Amniotic epithelial cell (primary cell): ENCODE data around the gene ZFHX3.

ENCODE experiments used
- DNase-seq: peaks from one replicate; pipeline ENCODE4 v3.0.0-alpha.2; 2010; ENCODE audit warnings: low read depth

The ZFHX3 gene

DNA sequence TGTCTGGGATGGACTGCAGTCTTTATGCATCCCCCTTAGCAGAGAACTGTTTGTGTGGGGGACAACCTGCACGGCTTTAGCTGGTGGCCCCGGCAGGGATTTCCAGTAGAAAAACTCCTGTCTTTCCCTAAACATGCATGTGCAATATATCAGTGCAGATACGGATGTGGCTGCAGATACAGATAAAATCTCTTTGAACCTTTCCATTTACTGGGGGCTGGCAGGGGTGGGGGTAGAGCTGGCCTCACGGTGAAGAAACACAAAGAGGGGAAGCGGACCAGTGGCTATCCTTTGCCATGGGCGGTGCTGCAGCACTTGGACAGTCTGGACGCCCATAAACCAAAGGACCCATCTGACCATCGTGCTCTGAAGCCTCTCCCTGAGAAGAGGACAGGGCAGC, 201.3 kb downstream of the ZFHX3 start:
- DNase-seq, result no peak

DNA sequence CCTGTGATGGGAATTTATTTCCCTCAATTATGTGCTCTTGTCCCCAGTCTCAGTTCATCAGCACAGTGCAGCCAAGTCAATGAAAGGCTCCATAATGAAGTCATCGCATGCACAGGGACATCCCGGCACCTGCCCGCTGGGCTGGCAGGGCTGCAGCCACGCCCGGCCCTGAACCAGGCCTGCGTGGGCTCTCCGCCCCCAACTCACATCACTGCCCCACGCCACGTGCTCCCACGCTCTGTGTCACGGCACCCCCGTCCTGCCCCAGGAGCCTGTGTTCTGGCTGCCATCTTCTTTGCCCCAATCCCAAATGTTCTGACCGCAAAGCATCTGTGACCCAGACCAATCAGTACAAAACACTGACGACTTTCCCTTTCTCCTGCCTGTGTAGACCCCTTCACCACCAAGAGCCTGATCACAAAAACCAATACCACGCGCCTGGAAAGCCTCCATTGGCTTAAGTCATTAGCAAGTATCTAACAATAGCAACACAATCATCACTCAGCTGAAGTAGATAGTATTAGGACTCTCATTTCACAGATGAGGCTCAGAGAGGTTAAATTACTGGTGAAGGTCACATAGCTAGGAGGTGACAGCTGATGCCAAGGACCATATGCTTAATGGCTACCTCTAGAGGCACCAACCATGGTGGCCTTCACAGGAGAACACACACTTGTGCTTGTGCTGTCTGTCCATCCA, 202.5 kb downstream of the ZFHX3 start:
- no peak for DNase-seq

DNA sequence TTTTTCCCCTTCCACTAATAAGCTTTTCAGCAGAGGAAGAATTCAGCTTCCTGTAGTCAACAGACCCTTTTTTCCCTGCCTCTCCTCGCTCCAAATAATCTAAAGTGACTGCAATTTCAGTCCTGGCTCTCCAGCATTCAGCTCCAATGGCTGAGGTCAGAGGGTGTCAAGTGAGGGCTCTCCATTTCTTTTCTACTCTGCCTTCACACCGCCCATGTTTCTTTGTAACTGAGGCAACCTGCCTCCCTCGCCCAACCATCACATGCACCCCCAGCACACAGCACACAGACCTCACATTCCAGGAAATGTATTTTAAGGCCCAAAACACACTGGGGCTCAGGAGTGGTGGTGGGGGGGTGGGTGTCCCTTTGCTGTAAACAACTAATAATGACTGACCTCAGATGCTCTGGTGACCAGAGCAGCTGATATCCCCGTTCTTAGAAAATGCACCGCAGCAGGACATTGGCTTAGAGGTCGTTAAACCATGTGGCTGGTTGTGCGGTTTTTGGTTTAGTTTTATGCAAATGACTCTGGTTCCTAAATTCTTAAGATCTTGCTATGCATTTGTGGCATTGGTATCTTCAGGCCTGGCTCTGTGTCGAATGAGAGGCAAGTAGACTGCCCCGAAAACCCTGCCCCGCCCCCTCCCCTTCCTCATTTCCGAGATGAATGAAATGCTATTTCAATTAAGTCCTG, 203.6 kb downstream of the ZFHX3 start:
- no peak for DNase-seq

DNA sequence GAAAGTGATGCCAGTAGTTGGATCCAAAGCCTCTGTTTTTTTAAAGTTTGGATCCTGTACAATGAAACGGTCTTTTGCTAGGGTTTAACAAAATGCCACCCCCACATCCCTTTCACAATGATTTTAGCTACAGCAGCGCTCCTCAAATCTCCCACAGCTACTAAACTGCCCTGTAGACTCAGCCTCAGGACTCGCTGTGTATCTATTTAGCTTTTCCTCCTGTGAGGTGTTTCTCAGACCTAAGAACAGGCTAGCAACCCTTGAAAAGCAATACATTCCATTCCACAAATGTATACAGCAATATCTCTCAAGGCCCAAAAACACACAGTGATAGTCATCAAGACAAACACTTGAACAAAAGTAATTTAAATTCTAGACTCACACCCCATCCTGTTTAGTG, 206.4 kb downstream of the ZFHX3 start:
- no peak for DNase-seq

DNA sequence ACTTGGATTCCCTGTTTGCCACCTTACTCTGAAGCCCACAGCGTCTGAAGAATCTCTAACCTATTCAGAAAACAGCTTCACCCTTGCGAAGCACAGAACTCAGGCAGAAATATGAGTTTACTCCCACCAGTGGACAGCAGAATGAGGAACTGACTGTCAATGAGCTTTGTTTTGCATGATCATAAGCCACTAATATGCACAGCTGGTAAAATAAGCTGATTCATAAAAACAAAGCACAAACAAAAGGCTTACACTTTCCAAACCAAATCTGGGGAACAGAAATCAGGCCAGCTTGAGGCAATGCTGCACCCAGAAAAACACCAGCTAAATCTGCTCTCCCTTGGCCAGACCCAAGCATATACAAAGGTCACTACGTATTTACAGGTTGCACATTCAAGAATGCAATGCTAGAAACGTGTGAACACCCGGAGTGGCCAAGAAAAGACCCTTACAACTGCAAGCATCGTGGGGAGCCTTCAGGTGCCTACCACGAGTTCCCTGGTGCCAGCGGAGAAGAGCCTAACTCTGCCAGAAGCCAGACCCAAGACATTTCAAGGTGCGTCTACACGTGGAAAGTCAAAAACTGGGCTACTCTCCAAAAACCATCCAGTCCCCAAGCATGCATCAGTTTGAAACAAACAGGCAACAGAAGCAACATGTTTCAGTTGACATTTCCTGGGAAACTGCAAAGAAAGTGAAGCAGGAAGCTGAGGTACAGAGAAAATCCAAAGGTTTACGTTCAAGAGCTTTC, 207.1 kb downstream of the ZFHX3 start:
- DNase-seq, result peak; percentile 12

DNA sequence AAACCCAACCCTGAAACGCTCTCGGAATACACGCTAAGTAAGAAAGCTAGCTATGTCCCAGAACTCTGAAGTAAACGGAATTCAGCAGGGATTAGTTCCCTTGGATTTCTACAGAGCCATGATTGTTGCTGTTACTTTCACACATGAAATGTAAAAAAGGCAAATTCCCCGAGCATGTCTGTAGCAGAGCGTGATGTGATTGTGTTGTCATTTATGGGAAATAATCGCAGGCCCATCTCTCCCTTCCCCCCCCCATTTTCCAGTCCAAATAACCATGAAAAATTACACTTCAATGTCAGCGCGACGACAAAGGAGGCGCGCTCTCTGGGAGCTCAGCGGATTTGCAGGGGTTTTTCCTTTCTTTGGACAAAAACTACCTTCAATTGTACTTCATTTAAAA, 209.0 kb downstream of the ZFHX3 start:
- no peak for DNase-seq

DNA sequence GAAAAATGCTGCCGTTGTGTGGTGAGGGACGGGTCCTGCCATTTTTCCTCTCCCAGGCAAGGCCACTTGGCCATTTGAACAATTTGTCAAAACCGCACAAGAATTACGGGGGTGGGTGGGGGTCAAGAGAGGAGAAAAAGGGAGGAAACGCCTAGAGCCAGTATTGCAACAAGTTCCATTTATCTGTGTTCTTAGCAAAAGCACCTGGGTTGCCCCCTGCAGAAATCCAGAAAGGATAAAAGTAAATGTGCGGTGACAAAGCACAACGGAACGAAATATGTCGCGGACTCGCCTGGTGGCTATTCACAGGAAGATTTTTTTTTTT, 209.4 kb downstream of the ZFHX3 start:
- no peak for DNase-seq

DNA sequence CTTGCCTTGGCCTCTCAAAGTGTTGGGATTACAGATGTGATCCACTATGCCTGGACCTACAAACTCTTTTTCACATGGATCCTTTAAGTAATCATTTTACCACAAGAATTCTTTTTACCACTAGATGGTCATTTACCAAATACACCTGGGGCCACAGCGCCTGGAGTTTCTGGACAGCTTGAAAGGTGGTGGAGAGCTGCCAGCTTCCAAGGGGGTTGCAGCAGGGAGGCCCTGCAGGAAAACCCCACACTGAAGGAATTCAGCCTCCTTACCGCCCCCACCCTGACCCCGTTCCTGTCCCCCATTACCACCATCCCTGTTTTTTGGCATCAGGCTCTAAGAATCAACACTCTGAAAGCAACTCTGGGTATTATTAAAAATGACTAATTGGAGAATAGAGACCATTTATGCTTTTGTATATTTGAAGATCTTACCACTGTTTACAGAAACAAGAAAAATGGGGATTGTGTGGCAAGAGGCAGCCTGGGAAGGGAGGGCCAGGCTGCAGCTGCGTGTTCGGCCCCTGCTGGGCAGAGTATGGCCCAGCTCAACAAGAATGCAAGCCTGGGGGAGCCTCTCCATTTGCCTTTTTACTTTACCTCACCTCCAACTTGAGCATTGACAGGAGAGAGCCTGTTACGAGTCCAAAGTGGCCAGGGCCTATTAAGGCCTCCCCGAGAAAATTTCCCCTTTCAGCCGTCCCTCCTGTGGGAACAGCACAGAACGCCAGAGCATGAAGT, 209.9 kb downstream of the ZFHX3 start:
- peak; percentile 43 for DNase-seq

DNA sequence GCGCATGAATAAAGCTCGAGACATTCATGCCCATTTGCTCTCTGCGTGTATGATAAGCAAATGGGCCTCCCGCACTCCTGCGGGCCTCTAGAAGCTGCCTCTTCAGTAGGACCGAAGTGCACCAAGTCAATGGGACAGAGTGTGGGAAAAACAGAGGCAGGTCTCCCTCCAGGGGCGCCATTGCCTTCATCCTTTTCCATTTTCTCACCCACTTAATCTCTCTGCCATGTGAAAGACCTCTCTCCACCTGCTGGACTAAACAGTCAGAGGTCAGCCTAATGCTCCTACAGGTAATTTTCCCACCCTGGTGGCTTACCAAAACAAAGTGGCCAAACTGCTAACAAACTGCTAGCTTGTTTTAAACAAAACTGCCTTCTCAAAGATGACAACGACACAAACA, 210.9 kb downstream of the ZFHX3 start:
- no peak for DNase-seq

DNA sequence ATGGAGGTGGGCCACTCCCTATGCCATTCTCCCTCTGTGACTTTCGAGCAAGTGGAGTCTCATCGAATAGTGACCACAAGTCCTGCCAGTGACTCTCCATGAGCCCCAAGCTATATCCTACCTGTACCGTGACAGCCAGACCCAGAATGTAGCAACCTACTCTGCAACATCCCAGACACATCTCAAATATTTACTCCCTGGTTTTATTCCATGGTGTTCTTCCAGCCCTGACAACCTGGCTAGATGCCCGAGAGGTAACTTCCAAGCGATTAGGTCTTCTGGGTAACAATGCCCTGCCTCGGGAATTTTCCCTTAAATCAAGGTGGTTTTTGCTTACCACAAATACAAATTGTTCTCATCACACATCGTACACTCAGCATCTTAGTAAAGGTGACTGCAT, 211.7 kb downstream of the ZFHX3 start:
- DNase-seq, result no peak

DNA sequence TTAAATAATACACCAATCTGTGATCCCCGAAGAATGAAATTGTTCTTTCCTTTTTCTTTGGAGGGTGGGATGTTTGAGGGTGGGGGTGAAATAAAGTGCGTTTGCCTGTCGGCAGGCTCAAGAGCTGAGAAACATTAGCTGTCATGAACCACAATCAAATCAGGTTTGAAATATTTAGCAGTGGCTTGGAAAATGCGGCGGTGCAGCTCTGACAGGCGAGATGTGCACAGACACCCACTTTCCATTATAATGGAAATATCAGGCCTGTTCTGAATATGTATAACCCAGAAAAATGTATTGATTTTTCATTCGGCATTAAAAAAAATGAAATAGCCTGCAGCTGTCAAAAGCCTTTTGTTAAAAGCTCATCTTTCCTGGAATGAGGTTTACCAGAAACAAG, 212.8 kb downstream of the ZFHX3 start:
- DNase-seq, result no peak

DNA sequence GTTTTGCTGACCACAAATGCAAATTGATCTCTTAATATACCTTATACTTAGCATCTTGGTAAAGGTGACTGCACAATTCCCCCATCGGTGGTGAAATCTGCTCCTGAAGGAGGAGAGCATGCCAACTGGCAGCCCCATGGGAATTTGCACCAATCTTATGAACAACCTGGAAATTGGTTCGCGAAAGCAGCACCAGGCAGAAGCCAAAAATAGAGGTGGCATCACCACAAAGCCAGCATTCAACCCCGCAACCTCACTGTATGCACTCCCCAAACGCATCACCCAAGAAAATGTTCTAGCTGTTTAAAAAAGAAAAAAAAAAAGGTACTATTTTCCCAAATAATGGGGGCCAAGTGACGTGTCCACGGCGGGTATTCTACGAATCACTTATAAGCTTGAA, 213.4 kb downstream of the ZFHX3 start:
- DNase-seq, result no peak

DNA sequence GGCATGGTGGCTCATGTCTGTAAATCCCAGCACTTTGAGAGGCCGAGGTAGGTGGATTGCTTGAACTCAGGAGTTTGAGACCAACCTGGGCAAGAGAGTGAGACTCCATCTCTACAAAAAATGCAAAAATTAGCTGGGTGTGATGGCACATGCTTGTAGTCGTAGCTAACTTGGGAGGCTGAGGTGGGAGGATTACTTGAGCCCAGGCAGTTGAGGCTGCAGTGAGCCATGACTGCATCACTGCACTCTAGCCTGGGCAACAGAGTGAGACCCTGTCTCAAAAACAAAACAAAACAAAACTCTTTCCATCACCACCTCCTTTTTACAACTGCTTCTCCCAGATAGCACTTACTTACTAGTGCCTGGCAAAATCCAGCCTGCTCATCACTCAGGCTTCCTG, 214.0 kb downstream of the ZFHX3 start:
- no peak for DNase-seq

DNA sequence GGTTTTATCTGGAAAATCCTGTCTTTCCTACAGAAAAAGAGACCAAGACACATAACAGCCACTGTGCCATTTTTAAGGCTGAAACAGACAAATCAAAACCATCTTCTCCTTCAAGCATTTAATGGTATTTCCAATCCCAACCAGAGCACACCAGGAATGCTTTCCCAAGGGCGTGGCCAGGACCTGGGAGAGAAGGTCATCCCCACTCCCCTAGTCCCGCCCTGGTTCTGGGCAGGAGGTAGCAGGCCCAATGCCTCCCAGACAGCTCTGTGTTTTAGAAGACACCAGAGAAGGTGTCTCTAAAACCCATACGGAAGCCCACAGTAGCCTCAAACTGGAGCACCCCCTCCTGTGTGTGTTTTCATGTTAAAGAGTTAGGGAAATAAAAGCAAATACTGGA, 214.4 kb downstream of the ZFHX3 start:
- DNase-seq, result no peak

DNA sequence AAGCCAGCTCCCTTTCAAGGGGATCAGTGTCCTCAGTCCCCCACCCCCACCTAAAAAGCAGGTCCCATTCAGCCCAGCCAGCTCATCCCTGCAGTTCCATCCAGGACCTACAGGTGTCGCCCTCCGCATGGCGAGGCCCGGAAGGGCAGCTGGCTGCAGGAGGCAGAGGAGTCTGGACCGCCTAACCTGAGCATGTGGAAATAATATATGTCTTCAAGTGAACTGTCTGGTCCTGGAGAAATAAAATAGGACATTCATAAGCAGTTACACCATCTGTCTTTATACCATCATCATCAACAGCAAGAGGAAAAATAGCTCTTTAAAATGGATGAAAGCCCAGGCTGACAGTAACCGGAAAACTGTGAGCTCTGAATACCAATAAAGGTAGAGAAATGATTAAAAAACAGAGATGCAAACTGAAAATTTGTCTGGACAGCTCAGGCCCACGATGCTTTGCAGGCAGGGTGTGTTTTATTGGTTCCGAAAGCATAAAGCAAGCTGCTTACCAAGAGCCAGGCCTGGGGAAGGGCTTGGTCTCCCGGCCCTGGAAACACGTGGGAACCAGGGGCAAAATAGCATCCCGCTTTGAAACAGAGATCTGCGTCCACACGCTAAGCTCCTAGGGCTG, 215.2 kb downstream of the ZFHX3 start:
- DNase-seq, result peak; percentile 78

DNA sequence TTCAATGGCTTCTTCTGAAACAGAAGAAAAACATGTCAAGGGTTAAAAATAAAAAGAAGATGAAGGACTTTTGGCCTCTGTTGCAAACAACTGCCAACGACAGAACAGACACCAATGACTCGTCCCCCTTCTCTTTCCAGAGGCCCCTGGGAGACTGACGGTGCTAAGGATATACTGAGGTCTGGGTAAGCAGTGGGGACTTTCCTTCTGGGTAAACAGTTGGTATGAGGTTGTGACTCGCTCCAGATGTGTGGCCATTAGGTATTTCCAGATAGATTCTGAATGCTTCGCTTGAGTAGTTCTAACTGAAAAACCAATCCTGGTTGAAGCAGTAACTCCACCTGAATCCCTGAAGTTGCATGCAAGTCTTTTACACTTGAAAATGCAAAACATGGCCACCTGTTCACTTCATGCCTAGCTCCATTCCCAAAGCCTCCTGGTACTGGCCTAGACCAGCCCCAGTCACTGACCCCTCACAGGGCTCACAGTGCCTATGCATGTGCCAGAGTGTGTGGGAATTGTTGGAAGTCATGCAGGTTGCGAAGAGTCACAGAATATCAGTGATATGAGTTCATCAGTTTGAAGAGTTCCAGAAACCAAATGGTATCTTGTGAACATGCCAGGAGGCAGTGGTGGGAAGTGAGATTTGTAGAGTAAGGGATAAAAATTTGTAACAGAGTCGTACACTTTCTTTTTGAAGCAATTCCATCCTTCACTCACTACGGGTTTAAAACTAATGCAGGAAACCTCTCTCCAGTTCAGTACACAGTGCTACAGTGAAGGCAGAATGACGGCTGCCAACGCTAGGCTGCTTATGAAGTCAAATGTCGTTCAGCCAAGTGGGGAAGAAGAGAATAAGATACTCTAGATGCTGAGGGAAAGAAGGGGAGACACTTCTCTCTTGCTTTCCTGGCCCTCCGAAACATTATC, 217.8 kb downstream of the ZFHX3 start:
- peak; percentile 56 for DNase-seq

DNA sequence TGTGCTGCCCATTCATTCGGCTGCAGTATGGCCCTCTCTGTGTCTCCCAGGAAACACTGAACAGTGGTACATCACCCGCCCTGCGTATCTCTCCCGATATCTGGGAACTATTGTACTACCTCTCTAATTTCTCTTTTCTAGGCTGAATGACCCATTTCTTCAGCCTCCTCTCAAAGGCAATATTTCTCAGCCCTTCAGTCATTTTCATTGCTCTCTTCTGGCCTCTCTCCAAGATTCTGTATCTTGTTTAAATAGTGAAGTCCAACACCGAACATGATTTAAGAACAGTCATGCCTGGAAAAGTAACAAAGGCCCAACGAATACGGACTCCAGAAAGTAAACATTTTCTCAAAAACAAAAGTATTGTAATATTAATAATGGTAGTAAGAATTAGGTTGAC, 220.1 kb downstream of the ZFHX3 start:
- DNase-seq, result peak; percentile 19

DNA sequence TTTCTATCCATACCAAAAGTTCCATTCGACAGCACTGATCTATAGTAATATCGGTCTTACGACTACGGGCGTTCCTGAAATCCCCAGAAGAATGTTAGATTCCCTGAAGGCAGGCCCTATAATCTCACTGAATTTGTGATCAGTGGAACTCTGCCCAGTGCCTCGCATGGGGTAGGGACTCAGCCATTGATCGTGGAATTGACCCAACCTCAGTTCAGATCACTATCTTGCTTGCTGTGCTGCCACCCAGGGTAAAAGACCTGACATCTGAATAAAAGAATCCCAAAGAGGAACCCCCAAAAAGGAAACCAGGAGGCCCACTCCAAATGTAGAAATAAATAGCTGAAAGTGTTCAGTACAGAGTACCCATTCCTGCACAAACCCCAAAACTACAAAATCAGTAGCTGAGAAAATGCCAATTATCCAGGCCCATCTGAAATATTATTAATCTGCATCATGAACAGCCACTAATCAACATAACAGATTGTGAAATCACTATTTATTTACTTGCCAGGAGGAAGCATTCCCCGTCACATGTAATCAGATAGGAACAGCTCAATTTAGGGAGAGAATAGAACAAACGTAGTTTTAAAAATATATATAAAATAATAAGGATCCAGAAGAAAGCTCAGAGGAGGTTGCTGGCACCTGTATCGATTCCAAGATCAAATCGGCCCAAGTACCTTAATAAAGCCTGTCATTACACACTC, 221.9 kb downstream of the ZFHX3 start:
- no peak for DNase-seq

DNA sequence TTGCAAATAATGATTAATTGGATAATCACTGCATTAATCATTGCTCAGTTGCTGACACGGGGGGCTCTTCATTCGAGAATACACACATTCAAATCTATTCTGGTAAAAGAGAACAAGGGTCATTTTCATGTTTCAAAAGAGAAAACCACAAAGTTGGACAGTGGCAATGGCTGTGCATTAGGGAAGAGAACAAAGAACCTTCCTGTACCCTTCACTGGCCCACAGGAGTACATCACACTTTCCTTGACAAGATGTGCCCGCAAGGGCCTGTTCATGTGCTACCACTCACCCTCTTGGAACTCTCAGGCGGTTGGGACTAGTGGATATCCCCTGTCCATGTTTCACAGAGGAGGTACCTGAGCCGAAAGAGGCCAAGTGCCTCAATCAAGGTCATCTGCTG, 223.2 kb downstream of the ZFHX3 start:
- DNase-seq, result no peak

DNA sequence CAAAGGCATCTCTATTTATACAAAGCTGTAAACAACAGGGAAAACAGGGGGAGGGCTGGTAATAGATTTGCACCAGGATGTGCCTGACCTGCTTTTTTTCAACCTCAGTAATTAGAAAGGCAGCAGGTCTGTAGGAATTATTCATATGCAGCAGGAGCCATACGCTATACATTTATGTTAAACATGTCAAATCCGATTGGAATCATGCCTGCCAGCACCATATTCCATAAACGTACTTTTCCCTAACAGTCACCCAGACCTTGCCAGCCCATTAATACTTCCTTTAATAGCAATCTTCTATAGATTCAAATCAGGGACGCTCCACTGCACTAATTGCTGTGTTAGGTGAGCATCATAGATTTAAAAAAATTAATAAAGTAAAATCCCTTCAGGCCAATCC, 223.9 kb downstream of the ZFHX3 start:
- no peak for DNase-seq
